Stimulated activated CD8-positive, alpha-beta memory T cell treated with anti-CD3 and anti-CD28 coated beads, Interleukin-7, amount 100 ng/mL, for 48 hours (primary cell): ENCODE results near the gene B3GLCT.
"Not testable (repeated sequence)": the region's sequence is repeated elsewhere in the genome, so short reads cannot be mapped to it uniquely, and the experiment has no call there.

ENCODE experiments used
- DNase-seq, 2 donors: peaks; one replicate each; pipeline ENCODE4 v3.0.0-alpha.2; 2020; ENCODE audit warnings: low read depth in 1 of 2; ENCODE audit errors: extremely low read depth in 1 of 2

B3GLCT gene

GRCh38 chr13:31182987-31183386 is 16.8 kb upstream of the B3GLCT start:
- DNase-seq, result no peak

- no peak for DNase-seq
These were observed 15.3 kb upstream of the B3GLCT start for GRCh38 chr13:31184451-31184850.

- no peak for DNase-seq
These were observed 14.7 kb upstream of the B3GLCT start for GRCh38 chr13:31184981-31185645.

- DNase-seq, result no peak
These were observed 8.0 kb upstream of the B3GLCT start for GRCh38 chr13:31191748-31192147.

GRCh38 chr13:31192306-31192705 is 7.5 kb upstream of the B3GLCT start:
- no peak for DNase-seq

- no peak for DNase-seq
These were observed 4.2 kb upstream of the B3GLCT start for GRCh38 chr13:31195616-31196015.

- DNase-seq, result no peak
These were observed 2.8 kb upstream of the B3GLCT start for GRCh38 chr13:31196992-31197391.

GRCh38 chr13:31198519-31198918 is 1.3 kb upstream of the B3GLCT start:
- DNase-seq, result no peak

- no peak for DNase-seq
These were observed 287 bp upstream of the B3GLCT start for GRCh38 chr13:31199527-31199848.

- DNase-seq, result peak; percentile 10 to 11
These were observed 829 bp downstream of the B3GLCT start for GRCh38 chr13:31200637-31200971.

GRCh38 chr13:31201341-31202031 is 1.7 kb downstream of the B3GLCT start:
- DNase-seq, result no peak

GRCh38 chr13:31204592-31204991 is 4.8 kb downstream of the B3GLCT start:
- no peak for DNase-seq

GRCh38 chr13:31207661-31208552 is 8.1 kb downstream of the B3GLCT start:
- DNase-seq, result no peak

- DNase-seq, result no peak
These were observed 8.9 kb downstream of the B3GLCT start for GRCh38 chr13:31208559-31209122.

GRCh38 chr13:31209172-31209840 is 9.5 kb downstream of the B3GLCT start:
- DNase-seq, result no peak

- no peak for DNase-seq
These were observed 10.1 kb downstream of the B3GLCT start for GRCh38 chr13:31209841-31210210.

GRCh38 chr13:31213651-31214289 is 14.0 kb downstream of the B3GLCT start:
- no peak for DNase-seq

GRCh38 chr13:31214435-31214834 is 14.7 kb downstream of the B3GLCT start:
- no peak for DNase-seq

- not testable (repeated sequence) for DNase-seq
These were observed 17.1 kb downstream of the B3GLCT start for GRCh38 chr13:31216916-31217315.

GRCh38 chr13:31219909-31220598 is 20.3 kb downstream of the B3GLCT start:
- DNase-seq, result no peak
